ENCODE measurements around the gene OR6C6. TPM values are rescaled to one million over a fixed set of nuclear protein-coding genes. Genes with fewer than 3 reads are reported as not detected.

Gene OR6C6
- total RNA-seq, 4 donors from 2014 or later, result not detected

DNA sequence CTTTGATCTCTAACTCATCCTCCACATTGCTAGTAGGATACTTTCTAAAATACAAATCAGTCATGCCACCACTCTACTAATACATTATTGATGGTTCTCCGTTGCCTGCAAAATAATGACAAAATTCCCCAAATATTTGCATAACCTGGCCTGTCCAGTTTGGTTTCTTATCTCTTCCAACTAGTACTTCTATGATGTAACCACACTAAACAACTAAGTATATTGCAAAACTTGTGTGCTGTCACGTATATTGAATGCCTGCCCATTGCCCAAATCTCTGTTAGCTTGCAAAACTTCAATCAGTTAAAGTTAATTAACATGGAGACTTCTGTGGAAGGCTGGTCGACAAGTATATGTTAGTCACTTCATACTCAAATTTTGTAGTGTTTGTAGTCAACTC is 45.4 kb downstream of the OR6C6 start:
- WGBS, result 60% methylated on average over 3 of the region's 3 CpGs
- H3K36me3 ChIP-seq, result no peaks in the 10 kb centered on the region
- H3K4me1 ChIP-seq, result no peaks in the 10 kb centered on the region
- H3K9me3 ChIP-seq, result peaks cover under 1% of the 10 kb centered on the region
- TF ChIP-seq EP300 (IDR thresholded peaks at IDR 0.05) (no peak), POLR2A (IDR thresholded peaks at IDR 0.05) (no peak), POLR2AphosphoS5 (IDR thresholded peaks at IDR 0.05) (no peak)
- TF ChIP-seq, protein P1, sequence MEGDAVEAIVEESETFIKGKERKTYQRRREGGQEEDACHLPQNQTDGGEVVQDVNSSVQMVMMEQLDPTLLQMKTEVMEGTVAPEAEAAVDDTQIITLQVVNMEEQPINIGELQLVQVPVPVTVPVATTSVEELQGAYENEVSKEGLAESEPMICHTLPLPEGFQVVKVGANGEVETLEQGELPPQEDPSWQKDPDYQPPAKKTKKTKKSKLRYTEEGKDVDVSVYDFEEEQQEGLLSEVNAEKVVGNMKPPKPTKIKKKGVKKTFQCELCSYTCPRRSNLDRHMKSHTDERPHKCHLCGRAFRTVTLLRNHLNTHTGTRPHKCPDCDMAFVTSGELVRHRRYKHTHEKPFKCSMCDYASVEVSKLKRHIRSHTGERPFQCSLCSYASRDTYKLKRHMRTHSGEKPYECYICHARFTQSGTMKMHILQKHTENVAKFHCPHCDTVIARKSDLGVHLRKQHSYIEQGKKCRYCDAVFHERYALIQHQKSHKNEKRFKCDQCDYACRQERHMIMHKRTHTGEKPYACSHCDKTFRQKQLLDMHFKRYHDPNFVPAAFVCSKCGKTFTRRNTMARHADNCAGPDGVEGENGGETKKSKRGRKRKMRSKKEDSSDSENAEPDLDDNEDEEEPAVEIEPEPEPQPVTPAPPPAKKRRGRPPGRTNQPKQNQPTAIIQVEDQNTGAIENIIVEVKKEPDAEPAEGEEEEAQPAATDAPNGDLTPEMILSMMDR (IDR thresholded peaks at IDR 0.05), result no peak
- no peak for DNase-seq (ENCODE audit: low spot score in 2 of 2)
- no peak overlapping the region for H3K27ac ChIP-seq
- no peaks in the 10 kb centered on the region for H3K27me3 ChIP-seq
- H3K4me3 ChIP-seq, result no peak overlapping the region

DNA sequence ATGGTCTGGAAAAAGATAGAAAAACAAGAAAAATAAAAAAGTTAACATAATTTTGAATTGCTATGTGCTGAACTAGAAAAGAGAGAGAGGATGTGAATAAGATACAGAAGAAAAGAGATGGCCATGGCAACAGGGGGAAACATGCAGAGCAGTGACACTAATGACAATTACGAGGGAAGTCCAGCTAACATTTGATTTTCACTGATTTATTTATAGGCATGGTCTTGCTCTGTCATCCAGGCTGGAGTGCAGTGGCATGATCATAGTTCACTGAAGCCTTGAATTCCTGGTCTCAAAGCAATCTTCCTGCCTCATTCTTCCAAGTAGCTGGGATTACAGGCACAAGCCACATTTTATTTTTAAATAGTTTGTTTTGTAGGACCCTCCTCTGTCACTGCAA is 50.2 kb downstream of the OR6C6 start:
- TF ChIP-seq EP300 (IDR thresholded peaks at IDR 0.05), result no peak
- TF ChIP-seq, protein P1 (IDR thresholded peaks at IDR 0.05), result no peak
- TF ChIP-seq POLR2AphosphoS5 (IDR thresholded peaks at IDR 0.05), result no peak
- DNase-seq (ENCODE audit: low spot score in 2 of 2), result no peak
- no peaks in the 10 kb centered on the region for H3K4me1 ChIP-seq
- H3K27me3 ChIP-seq, result no peaks in the 10 kb centered on the region
- H3K9me3 ChIP-seq, result no peaks in the 10 kb centered on the region
- WGBS, result 44% methylated on average over 1 of the region's 1 CpG
- no peaks in the 10 kb centered on the region for H3K36me3 ChIP-seq
- H3K27ac ChIP-seq, result no peak overlapping the region
- no peak overlapping the region for H3K4me3 ChIP-seq

DNA sequence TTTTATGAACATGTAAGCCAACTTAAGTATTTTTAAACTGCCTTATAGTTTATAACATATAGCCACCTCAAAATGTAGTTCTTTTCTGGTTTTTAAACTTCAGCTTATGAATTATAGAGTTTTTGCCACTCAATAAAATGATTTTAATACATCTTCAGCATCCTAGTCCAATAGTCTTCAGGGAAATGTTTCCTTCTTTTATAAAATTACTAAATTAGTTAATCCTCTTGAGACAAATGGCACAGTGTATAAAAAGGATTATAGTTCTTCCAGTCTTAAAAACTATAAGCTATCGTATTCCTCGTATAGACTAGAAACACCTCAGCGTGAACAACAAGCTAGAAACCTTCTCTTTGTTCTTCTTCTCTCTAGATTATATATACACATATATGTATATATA is 52.1 kb downstream of the OR6C6 start, which contains the start of gene OR6C74:
Gene OR6C74 (plus strand): TSS at position 301 of the 400 bp plus-strand sequence. CDS start 2,679 bp downstream, outside the sequence.
- no peak within 1 kb of the TSS for H3K4me3 ChIP-seq
- no peaks in the 10 kb centered on the region for H3K27me3 ChIP-seq
- WGBS, result 93% methylated on average over 3 of the region's 3 CpGs
- DNase-seq (ENCODE audit: low spot score in 2 of 2), result no peak
- TF ChIP-seq EP300 (IDR thresholded peaks at IDR 0.05), result no peak
- TF ChIP-seq, protein P1 (IDR thresholded peaks at IDR 0.05), result no peak
- no peak for TF ChIP-seq POLR2AphosphoS5 (IDR thresholded peaks at IDR 0.05)
- TF ChIP-seq POLR2A (IDR thresholded peaks at IDR 0.05), result no peak
- H3K9me3 ChIP-seq, result no peaks in the 10 kb centered on the region
- no peaks in the 10 kb centered on the region for H3K4me1 ChIP-seq
- no peaks in the 10 kb centered on the region for H3K36me3 ChIP-seq
- H3K27ac ChIP-seq, result no peak within 1 kb of the TSS

Other genes with a start within 250 kb of the OR6C6 start
- gene OR9K2, start 170.2 kb downstream of the OR6C6 start, total RNA-seq, result not detected
- not detected for gene OR10A7, start 75.5 kb downstream of the OR6C6 start, total RNA-seq
- gene OR6C74, start 52.0 kb downstream of the OR6C6 start, total RNA-seq, result not detected
- gene OR6C1, start 17.8 kb upstream of the OR6C6 start, total RNA-seq, result not detected
- not detected for gene OR6C3, start 34.2 kb upstream of the OR6C6 start, total RNA-seq
- gene OR6C75, start 66.4 kb upstream of the OR6C6 start, total RNA-seq, result not detected
- not detected for gene OR6C65, start 104.0 kb upstream of the OR6C6 start, total RNA-seq
- not detected for gene OR6C76, start 129.7 kb upstream of the OR6C6 start, total RNA-seq
- gene OR6C2, start 147.5 kb upstream of the OR6C6 start, total RNA-seq, result 1 to 10 TPM in 1 of 4 donors, not detected in 3; 1.3 TPM
- not detected for gene OR6C70, start 173.6 kb upstream of the OR6C6 start, total RNA-seq
- gene OR6C68, start 195.8 kb upstream of the OR6C6 start, total RNA-seq, result not detected

Data from suprapubic skin (tissue), 4 donors.